ENCODE results near the gene GYPC.
"Not testable (repeated sequence)": the region's sequence is repeated elsewhere in the genome, so short reads cannot be mapped to it uniquely, and the experiment has no call there.

Gene GYPC

GRCh38 chr2:126634273-126634861, 21.6 kb upstream of the GYPC start:
- H3K4me3 ChIP-seq (ENCODE audit: low read depth, low read length), result no peak overlapping the region
- TF ChIP-seq CTCF (IDR thresholded peaks at IDR 0.05; ENCODE audit: low read depth, low read length), result peak; percentile 59

- no peak for TF ChIP-seq CTCF (IDR thresholded peaks at IDR 0.05; ENCODE audit: low read depth, low read length)
- no peak overlapping the region for H3K4me3 ChIP-seq (ENCODE audit: low read depth, low read length)
Observed at GRCh38 chr2:126635281-126635680, 20.7 kb upstream of the GYPC start.

GRCh38 chr2:126635736-126636135, 20.2 kb upstream of the GYPC start:
- H3K4me3 ChIP-seq (ENCODE audit: low read depth, low read length), result no peak overlapping the region
- no peak for TF ChIP-seq CTCF (IDR thresholded peaks at IDR 0.05; ENCODE audit: low read depth, low read length)

GRCh38 chr2:126637386-126637785, 18.6 kb upstream of the GYPC start:
- H3K4me3 ChIP-seq (ENCODE audit: low read depth, low read length), result no peak overlapping the region
- TF ChIP-seq CTCF (IDR thresholded peaks at IDR 0.05; ENCODE audit: low read depth, low read length), result no peak

GRCh38 chr2:126638746-126639145, 17.2 kb upstream of the GYPC start:
- no peak overlapping the region for H3K4me3 ChIP-seq (ENCODE audit: low read depth, low read length)
- TF ChIP-seq CTCF (IDR thresholded peaks at IDR 0.05; ENCODE audit: low read depth, low read length), result no peak

GRCh38 chr2:126639276-126639675, 16.7 kb upstream of the GYPC start:
- TF ChIP-seq CTCF (IDR thresholded peaks at IDR 0.05; ENCODE audit: low read depth, low read length), result no peak
- no peak overlapping the region for H3K4me3 ChIP-seq (ENCODE audit: low read depth, low read length)

- H3K4me3 ChIP-seq (ENCODE audit: low read depth, low read length), result not testable (repeated sequence)
Observed at GRCh38 chr2:126641294-126641693, 14.7 kb upstream of the GYPC start.

- TF ChIP-seq CTCF (IDR thresholded peaks at IDR 0.05; ENCODE audit: low read depth, low read length), result no peak
- no peak overlapping the region for H3K4me3 ChIP-seq (ENCODE audit: low read depth, low read length)
Observed at GRCh38 chr2:126642031-126642430, 13.9 kb upstream of the GYPC start.

All from WI38 (cell line).